HG02981 (cell line): ENCODE results near the gene NOL4L.

Experiments used
- ATAC-seq: cut with Tn5 transposase; IDR thresholded peaks from one replicate; pipeline ENCODE4 v1.9.1; 2021; ENCODE audit warnings: mild to moderate bottlenecking, moderate library complexity; ENCODE audit not compliant: unreplicated experiment

Gene NOL4L

DNA sequence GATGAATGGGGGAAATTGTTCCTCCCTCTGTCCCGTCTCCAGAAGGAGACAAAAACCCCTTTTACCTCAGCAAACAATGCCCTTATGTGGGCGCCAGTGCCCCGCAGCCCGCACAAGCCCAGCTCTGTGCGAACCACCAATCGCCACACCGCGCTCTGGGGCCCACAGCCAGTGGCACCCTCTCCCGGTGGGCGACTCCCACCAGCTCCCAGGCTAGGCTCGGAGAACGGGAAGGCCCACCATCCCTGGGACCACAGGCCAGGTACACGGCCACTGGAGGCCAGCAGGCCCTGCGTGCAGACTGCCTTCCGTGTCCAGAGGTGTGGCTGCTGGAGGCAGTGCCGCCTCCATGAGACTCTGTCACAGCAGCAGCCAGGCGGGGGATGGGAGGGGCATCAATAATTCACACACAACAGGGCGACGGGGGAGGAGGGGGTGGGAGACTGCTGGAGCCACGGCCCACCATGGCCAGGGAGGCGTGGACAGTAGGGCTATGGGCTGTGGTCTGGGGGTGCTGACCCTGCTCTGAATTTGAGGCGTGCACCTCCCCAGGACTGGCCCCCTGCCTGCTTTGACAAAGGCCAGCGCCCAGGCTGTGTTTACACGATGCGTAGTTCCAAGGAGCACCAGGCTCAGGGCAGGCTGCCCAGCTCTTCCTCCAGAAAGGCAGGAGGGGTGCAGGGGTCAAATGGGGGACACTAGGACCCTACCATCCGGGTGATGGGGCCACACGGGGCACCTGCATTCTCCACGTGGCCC, 121.3 kb downstream of the NOL4L start:
- no peak for ATAC-seq

DNA sequence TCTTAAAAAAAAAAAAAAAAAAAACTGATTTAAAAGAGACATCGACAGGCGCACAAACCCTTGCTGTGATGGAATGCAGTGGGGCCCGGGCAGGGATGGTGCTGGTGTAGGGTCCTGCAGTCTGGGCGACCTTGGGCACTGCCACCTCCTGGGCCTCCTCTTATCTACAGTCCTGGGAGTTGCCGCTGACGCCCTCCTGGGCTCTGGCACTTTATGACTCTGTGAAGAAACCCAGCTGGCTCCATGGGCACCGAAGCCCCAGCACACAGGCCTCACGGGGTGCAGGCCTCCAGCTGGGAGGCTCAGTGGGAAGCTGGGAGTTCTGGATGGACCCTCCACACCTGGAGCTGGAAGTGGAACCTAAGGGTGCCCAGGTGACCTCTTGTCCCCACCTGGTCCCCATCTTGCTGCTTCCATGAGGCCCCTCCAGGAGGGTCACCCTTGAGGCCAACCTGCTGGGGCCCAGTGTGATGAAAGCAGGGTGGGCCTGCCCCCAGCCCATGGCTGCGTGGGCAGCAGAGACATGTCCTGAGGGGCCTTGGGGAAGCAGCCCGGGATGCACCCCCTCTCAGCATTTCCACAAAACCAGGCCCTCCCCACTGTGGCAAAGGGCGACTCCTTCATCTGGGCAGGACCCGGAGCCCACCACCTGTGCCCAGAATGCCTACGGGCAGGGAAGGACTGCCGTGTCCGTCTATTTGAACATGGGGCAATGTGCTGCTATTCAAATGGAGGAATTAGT, 122.1 kb downstream of the NOL4L start:
- no peak for ATAC-seq

DNA sequence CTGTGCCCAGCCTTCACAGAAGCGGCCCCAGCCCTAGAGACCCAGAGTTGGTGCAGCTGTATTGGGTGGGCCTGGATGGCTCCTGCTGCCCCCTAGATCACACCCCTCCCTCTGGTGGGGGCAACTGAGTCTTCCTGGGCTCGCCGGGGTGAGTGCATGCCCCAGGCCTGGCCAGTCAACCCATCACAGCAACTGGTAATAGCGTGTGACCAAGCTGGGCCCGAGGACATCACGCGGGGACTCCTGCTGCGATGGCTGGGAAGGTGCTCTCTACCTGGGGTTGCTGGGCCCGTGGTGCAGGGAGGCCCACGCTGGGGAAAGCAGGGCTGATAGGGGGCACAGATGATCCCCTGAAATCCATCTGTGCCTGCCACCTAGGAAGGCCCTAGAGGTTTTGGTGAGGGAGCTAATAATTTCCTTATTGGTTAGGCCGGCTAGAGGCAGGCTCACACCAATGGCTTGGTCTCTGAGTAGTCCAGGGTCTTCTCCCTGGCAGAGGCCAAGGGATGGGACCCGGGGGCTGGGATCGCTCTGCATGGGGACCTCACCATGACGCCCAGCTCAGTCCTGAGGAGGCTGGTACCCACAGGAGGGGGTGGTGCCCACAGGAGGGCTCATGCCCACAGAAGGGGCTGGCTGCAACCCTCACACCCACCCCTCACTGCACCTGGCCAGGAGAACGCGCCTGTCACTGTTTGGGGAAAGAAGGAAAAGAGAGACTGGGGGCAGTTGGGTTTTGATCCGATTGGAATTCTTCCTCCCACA, 123.1 kb downstream of the NOL4L start:
- no peak for ATAC-seq

DNA sequence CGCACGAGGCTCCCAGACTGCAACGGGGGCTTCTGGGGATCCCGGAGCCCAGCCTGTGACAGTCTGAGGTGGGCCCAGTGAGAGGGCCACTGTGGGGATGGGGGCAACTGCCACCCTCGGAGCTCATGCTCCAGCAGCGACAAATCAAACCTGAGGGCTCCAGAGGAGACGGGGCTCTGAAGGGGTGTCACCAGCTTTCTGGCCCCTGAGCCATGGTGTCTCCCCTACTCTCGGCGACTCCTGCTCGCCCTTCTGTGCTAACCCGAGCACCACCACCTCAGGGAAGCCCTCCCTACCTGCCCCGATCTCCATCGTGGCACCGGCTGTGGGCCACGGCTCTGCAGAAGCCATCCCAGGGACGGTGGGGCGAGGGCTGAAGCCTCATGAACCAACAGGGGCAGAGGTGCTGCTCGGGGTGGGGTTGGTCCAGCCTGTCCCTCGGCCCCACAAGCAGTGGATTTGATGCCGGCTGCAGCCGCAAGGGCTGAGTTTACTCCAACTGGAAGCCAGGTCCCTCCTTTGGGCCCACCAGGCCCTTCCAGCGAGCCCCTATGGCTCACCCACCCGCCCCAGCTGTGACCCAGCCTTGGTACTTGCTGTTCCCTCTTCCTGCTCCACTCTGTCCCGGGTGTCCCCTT, 124.3 kb downstream of the NOL4L start:
- ATAC-seq, result no peak

DNA sequence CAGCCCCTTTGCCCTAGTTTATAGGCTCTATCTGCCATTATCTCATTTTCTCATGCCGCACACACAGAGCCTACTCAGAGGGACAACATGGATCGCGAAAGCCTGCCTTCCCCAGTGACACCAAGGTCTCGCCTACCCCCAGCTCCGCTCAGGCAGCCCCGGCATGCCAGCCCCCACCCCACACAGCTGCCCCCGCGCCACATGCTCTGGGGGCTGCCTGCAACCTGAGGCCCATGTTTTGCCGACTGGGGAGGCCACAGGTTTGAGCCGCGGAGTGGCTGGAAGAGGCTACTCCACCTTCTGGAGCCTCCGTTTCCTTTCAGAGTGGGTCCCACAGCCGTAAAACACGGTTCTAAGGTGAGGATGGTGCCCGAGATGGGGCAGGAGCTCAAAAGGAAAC, 124.9 kb downstream of the NOL4L start:
- no peak for ATAC-seq

DNA sequence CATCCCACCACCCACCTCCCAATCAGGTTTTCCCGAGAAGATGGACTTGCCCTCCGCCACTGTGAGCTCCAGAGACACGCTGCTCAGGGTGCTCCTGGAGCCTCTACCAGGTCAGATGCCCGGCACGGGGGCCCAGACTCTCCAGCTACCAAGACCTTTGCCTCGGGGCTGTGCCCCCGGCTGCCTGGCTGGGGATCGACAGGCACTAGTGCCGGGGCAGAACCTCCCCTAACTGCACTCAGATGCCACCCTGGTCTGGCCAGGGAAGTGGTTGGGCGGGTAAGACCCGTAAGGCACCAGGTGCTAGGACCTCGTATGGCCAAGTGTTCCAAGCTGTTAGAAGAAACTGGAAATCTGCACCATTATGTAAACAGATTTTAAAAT, 126.3 kb downstream of the NOL4L start:
- no peak for ATAC-seq

DNA sequence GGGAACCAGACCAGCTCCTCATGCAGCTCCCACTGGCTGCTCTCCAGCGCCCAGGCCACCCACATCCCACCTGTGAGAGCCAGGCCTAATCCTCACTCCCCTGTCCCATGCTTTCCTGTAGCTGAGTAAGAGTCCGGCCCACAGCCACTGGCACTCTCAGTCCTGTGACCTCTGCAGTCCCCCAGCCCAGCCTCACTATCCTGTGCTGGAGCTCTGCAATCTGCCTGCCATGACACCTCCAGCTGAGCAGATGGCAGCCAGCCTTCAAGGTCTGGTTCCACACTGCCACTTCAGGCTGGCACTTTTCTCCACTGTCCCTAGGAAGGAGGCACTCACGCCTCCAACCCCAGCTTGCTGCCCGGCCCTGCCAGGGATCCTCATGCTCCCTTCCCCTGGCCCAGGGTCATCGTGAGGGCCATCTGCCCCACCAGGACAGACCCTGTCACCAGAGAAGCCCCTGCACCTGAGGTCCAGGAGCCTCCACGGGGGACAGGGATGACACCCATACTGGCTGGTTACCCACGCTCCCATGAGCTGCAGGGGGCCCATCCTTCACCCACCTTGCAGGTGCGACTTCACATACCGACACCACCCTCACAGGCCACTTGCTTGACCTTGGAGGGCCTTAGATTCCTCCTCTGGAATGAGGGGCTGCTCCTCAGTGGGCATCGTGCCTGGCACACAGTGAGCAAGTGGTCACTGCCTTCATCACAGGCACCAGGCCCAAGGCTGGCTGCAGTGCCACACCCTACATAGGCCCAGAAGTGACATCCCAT, 126.9 kb downstream of the NOL4L start:
- ATAC-seq, result no peak

DNA sequence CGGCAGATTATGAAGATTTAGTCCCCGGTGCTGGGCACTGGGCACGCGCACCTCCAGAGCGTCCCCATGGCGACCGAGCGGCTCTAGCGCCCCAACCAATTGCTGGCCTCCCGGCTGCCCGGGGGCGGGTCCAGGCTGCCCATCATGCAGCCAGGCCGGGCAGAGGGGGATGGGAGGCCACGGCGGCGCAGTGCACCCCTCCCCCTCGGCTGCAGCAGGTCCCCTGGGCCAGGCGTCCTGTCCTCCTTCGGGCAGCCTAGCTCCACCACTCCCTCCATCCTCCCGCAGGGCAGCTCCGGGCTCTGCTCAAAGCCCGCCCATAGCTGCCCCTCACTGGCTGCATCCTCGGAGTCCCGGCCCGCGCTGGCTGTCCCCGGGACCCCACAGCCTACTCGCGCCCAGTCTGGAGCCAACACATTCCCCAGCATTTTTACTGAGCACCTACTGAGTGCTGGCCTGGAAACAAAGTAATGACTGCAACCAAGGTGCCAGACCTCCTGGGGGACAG, 127.6 kb downstream of the NOL4L start:
- ATAC-seq, result no peak

DNA sequence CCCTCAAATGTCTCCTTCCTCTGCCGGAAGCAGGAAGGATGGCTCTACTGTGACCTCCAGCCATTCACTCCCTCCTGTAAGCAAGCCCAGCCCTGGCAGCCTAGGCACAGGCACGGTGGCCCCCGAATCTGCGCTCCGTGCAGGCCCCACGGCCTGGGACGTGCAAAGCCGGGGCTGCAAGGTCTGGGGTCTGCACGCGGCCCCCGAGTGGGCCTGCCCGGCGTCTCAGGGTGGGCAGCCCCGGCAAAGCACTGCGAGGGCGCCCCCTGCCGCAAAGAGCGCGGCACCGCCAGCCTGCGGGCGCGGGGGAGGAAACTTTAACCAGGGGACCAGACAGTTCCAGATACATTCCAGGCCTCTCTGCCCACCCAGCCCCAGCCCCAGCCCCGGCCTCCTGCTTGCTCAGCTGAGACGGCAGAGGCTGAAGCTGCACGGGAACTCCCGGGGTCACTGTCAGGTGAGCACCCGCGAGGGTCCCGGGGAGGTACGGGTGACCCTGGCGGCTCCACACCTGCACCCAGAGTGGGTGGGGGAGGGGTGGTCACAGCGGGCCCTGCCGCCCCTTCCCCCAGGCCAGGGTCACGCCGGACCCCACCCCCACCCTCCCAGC, 128.2 kb downstream of the NOL4L start:
- ATAC-seq, result no peak

DNA sequence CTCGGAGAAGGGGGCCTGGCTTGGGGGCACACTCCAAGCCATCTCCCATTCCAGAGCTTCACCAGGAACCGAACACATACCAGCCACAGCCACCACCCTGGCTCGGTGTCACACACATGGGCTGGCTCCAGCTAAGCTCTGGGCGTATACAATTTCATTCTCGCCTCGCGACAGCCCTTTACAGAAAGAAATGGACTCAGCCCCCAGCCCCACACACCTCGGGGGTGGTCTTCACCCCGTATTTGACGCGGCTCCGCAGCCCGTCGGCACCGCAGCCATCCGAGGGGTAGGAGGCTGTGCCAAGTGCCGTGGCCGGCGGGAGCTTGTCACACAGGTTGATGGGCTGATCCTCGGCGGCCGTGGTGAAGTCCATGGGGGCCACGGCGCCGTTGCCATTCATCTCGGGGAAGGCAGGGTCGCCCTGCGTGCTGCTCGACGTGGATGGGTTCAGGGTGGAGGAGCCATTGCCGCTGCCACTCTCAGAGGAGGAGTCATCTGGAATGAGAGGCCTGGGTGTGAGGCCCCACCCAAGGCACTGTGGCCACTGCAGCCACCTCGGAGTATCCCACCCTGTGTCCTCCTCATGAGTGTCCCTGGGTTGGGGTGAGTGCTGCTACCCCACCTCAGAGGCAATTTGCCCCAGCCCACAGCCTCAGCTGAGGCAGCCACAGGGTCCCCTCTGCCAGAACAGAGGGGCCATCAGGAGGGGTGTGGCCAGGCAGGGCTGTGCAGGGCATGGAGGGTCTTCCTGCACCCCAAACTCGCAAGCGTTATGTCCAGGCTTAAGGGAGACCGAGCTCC, 129.0 kb downstream of the NOL4L start:
- no peak for ATAC-seq

DNA sequence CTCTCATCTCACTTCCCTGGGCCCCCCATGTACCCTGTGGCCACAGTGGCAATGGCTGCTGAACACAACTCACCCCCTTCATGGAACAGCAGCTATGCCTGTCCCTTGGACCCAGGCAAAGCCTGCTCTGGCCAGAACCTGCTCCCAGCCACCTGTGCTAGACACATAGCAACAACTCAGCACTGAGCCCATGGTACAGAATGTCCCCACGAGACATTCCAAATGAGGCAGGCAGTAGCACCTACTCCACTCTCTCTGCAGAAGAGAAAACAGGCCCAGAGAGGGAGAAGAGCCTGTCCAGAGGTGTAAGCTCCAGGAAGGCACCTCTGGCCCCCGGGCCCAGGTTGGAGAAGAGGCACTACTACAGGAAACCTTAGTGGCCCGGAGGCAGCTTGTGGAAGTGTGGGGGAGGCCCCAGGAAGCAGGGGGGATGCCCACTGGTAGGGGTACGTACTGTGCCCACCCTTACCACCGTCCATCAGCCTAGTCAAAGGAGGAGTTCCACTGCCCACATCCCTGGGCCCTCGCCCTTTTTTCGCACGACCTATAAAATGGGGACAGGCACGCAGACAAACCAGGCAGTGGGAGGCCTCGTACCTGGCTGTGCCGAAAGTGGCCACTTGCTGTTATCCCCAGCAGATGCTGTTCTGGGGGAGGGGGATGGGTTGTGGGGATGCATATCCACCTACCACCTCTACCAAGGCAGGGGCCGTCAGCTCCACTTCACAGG, 129.8 kb downstream of the NOL4L start:
- ATAC-seq, result no peak

DNA sequence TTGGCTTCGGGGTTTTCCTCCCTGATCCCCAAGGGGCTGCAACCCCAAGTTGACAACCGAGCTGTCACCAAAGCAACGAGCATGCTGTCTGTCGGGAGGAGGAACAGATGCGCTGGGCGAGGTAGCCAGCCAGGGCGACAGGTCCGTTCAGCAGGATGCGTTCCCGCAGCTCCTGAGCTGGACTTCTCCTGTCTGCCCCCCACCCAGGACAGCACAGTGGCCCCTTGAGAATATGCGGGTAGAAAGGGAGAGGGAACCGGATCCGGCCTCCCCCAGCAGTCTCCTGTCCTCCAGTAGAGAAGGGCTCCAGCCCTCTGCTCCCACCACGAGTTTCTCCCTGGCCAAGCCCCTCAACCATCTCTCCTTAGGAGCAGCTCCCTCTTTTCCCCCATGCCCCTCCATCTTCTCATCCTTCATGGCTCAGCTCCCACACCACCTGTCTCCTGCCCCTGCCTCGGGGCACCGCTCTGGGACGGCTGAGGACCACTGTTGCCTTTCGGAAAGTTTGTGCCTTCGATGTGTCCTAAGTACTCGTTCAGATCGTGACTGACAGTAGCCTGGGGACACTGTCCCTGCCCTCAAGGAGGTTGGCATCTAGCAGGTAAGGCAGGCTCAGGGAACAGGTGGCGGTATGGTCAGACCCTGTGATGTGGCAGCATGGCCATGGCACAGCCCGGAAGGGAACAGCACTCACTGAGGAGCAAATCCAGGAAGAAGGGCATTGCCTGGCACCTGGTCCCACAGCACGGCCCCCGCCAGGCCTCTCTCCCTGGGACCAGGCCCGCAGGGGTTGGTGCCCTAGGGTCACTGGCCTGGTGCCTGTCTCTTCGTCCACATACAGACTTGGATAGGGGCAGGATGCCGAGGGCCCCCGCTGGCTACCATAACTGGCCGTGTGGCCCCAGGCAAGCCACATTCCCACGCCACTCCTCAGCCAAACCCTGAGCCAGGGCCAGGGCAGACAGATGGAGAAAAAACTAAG, 130.7 kb downstream of the NOL4L start:
- ATAC-seq, result no peak

DNA sequence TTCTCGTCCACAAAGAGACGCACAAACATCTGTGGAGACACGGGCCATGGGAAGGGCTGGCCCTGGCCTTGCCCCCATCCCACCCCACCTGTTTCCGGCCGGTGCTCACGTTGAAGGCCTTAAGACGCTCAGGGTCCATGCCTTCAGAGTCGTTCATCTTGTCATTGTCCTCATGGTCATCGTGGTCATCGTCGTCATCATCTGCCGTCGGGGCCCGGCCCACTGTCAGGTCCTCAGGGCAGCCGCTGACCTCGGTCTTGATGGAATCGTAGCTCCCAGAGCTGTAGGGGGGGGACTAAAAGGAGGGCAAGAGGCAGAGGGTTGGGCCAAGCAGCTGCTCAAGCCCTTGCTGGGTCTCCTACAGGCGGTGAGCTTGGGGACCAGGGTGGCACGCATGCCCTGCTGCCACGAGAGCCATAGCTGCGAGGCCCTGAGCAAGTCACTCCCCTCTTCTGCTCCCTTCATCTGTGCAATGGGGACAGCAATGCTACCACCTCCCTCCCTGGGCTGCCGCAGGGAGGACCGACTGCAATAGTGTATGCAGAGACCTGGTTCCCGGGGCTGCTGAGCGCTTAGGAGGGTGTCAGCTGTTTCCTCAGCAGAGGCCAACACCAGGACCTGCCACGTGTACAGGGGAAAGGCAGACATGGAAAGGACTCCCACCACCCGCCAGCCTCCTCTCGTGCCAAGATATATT, 131.5 kb downstream of the NOL4L start:
- no peak for ATAC-seq

DNA sequence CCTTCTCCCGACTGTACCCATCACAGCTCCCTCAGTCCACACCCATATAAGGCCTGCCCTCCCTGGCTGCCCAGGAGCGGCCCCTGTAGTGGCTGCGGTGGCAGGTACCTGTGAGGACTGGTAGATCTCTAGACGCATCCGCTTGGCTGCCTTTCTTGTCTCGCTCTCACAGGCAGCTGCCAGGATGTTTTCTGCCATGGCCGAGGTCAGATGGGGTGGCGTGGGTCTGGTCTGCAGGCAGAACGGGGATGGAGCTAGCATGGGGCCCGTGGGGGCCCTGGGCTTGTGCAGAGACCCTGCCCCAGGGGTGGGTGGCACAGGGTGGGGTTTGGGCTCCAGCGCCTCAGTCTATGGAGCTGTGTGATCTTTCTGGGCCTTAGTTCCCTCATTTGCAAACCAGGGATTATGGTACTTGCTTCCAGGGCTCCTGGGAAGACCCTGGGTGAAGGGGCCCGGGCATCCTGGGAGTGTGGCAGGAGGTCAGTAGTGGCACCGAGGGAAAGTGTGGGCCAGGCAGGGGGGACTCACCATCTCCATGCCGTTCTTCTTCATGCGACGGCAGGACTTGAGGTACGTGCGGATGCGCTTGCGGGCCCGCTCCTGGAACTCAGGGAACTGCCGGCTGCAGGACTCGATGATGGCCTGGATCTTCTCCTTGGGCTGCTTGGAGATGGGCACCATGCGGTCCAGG, 132.2 kb downstream of the NOL4L start:
- ATAC-seq, result no peak

DNA sequence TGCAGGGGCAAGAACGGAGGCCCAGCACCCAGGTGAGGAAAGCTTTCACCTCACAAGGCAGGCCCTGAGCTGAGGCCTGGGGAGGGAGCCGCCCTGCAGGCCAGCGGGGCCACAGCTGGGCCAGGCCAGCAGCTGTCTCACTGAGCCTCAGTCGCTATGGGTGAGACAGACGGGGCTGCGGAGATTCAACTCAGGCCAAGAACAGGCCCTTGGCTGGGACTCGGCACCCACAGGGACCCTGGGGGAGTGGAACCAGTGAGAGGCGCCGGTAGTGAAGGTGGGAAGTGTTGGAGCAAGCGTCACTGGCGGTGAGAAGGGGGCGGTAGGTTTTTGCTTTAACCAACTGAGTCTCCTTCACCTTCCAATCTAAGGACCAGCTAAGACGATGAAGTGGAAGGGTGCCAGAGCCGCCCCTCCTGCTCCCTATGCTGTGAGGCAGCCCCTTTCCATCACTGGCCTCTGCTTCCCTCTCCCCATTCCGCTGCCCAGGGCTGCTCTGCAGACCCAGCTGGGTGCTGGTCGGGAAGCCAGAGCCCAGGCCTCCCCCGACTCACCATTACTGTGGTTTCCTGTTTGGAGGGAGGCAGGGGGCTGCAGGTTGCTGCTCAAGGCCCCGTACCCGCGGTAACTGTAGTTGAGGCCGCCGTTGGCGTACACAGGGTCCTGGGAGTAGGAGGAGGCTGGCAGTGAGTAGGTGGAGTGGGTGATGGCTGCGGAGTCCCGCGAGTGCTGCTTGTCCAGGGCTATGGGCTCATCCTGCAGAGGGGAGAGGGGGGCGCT, 133.3 kb downstream of the NOL4L start:
- ATAC-seq, result no peak
